HCT116 (cell line): ENCODE data around the gene WDR82. TPM values are rescaled to one million over a fixed set of nuclear protein-coding genes. Genes with fewer than 3 reads are reported as not detected.
"Not testable (repeated sequence)": the region's sequence is repeated elsewhere in the genome, so short reads cannot be mapped to it uniquely, and the experiment has no call there.

Experiments
- ATAC-seq: fragments of 200-7000 bp; cut with Tn5 transposase; 2 replicates; pipeline ENCODE4 v1.9.1; 2020; ENCODE audit warnings: mild to moderate bottlenecking, moderate library complexity
- BruUV-seq: library from RNA; stranded (reverse); fragments of 400-500 nt; replicated peaks from 2 replicates; lab custom pipeline; 2021; lab: Mats Ljungman, UMichigan
- CTCF ChIA-PET: fragments of 300-600 bp; sonication (Branson Sonifier 250); formaldehyde crosslinking; loops from one replicate; lab custom pipeline; 2021; ENCODE audit warnings: antibody characterized with exemption; lab: Charles Lee
- POLR2A ChIA-PET: fragments of 300-600, 350-600 bp; sonication (Branson Sonifier 250); formaldehyde crosslinking; loops from one replicate; lab custom pipeline; 2021; ENCODE audit warnings: antibody characterized with exemption; lab: Charles Lee
- RAD21 ChIA-PET, 2 experiments: fragments of 300-600 bp; sonication (Branson Sonifier 250); formaldehyde crosslinking; loops; one replicate each; lab custom pipeline; 2023; ENCODE audit warnings: low total read pairs in 2 of 2; ENCODE audit not compliant: uncharacterized antibody in 2 of 2, unreplicated experiment in 2 of 2, low non-redundant PET in 1 of 2; lab: Charles Lee
- DNase-seq: peaks from one replicate; pipeline ENCODE4 v3.0.0-alpha.2; 2010; ENCODE audit warnings: low read depth, low spot score
- H2AFZ ChIP-seq: fragments of 200-600 bp; shearing (Covaris generic), sonication (generic); 2 replicates; pipeline ENCODE4 v1.6.1; 2017; ENCODE audit warnings: low read depth, mixed run types, mixed read lengths, antibody characterized with exemption, low read length; ENCODE audit not compliant: poor library complexity, severe bottlenecking
- H3K27ac ChIP-seq: 2 replicates; pipeline ENCODE4 v1.5.1; 2012; ENCODE audit warnings: low read depth, low read length
- H3K27me3 ChIP-seq: fragments of 200-600 bp; sonication (generic); 2 replicates; pipeline ENCODE4 v1.6.1; 2016; ENCODE audit warnings: mixed run types, low read length, mixed read lengths; ENCODE audit not compliant: insufficient read depth
- H3K36me3 ChIP-seq, 2 experiments: fragments of 200-500 bp in 1 of 2; fragments of 200-600 bp in 1 of 2; sonication (Bioruptor generic) in 1 of 2; sonication (generic) in 1 of 2; 2 replicates each; pipeline versions ENCODE4 v1.5.1 to v1.6.1; 2014 to 2016; ENCODE audit warnings: low read length in 2 of 2, inconsistent platforms in 1 of 2, mixed read lengths in 1 of 2, mixed run types in 1 of 2; ENCODE audit not compliant: insufficient read depth in 2 of 2, control insufficient read depth in 1 of 2
- H3K4me1 ChIP-seq, 2 experiments: fragments of 200-600 bp in 1 of 2; sonication (generic) in 1 of 2; 2 replicates each; pipeline versions ENCODE4 v1.5.1 to v1.6.1; 2012 to 2017; ENCODE audit warnings: low read length in 2 of 2, inconsistent platforms in 1 of 2, mild to moderate bottlenecking in 1 of 2, mixed read lengths in 1 of 2, mixed run types in 1 of 2, moderate library complexity in 1 of 2; ENCODE audit not compliant: insufficient read depth in 2 of 2, control insufficient read depth in 1 of 2
- H3K4me2 ChIP-seq: fragments of 200-600 bp; sonication (generic); 2 replicates; pipeline ENCODE4 v1.6.1; 2017; ENCODE audit warnings: mixed run types, low read length, mixed read lengths
- H3K4me3 ChIP-seq, 2 experiments: fragments of 200-600 bp in 1 of 2; sonication (generic) in 1 of 2; replicated peaks in 1 of 2; 2 replicates each; pipeline ENCODE4 v1.5.1; 2011 to 2016; ENCODE audit warnings: low read length in 2 of 2, control low read depth in 1 of 2, low read depth in 1 of 2, mild to moderate bottlenecking in 1 of 2, mixed read lengths in 1 of 2, mixed run types in 1 of 2
- H3K79me2 ChIP-seq: fragments of 200-600 bp; sonication (generic); 2 replicates; pipeline ENCODE4 v1.6.1; 2017; ENCODE audit warnings: mild to moderate bottlenecking, mixed run types, low read length, moderate library complexity, mixed read lengths; ENCODE audit not compliant: insufficient read depth
- H3K9ac ChIP-seq: fragments of 200-600 bp; sonication (generic); 2 replicates; pipeline ENCODE4 v1.6.1; 2016; ENCODE audit warnings: low read length, mixed read lengths
- H3K9me2 ChIP-seq: fragments of 200-600 bp; sonication (generic), shearing (Covaris generic); 2 replicates; pipeline ENCODE4 v1.6.1; 2017; ENCODE audit warnings: mixed run types, mild to moderate bottlenecking, moderate library complexity; ENCODE audit not compliant: insufficient read depth
- H3K9me3 ChIP-seq, 2 experiments: fragments of 200-500 bp in 1 of 2; fragments of 200-600 bp in 1 of 2; sonication (Bioruptor generic) in 1 of 2; sonication (generic) in 1 of 2; 2 replicates each; pipeline ENCODE4 v1.6.1; 2014 to 2017; ENCODE audit warnings: low read length in 2 of 2, mixed read lengths in 2 of 2, inconsistent platforms in 1 of 2, low read depth in 1 of 2, mild to moderate bottlenecking in 1 of 2, mixed run types in 1 of 2, moderate library complexity in 1 of 2; ENCODE audit not compliant: control insufficient read depth in 1 of 2, insufficient read depth in 1 of 2
- H4K20me1 ChIP-seq: fragments of 200-600 bp; sonication (generic), shearing (Covaris generic); 2 replicates; pipeline ENCODE4 v1.6.1; 2017; ENCODE audit warnings: mixed run types, mild to moderate bottlenecking, moderate library complexity; ENCODE audit not compliant: insufficient read depth
- POLR2A ChIP-seq: IDR thresholded peaks from 2 replicates; pipeline ENCODE4 v1.7.0; 2011; ENCODE audit warnings: borderline replicate concordance; ENCODE audit not compliant: insufficient read depth, insufficient read length; ENCODE audit errors: extremely low read depth
- RAD21 ChIP-seq: IDR thresholded peaks from 2 replicates; pipeline ENCODE4 v1.6.1; 2012; ENCODE audit warnings: low read depth, mild to moderate bottlenecking
- intact Hi-C: fragments of 100-400 bp; cut with micrococcal nuclease; formaldehyde crosslinking; loops from 2 replicates; pipeline ENCODE4 v1.10.0; 2022
- total RNA-seq: library from RNA; stranded (reverse); gene quantifications from one replicate; pipeline ENCODE4 v1.2.1, GENCODE V29; 2021; ENCODE audit not compliant: unreplicated experiment

WDR82 gene
- total RNA-seq, 1 experiment from 2014 or later: 89.7 TPM

GRCh38 chr3:52277071-52277964 is 1.1 kb downstream of the WDR82 start:
- Histone ChIP-seq H3K4me3 (peak overlapping the region; percentile 94 to 99), H3K9me3 (no peaks in the 10 kb centered on the region)
- BruUV-seq: TSS peak; percentile 42
- DNase-seq: no peak
- RAD21 ChIA-PET: interaction anchor here in 1 of 2 experiments (0.6 to 0.7 kb wide), 2 partner anchors 14 to 281 kb away, joined by 3 read pairs; no protein-coding TSS in a partner anchor
- peak; percentile 5 for TF ChIP-seq POLR2A
- no peak for TF ChIP-seq RAD21
- TF ChIP-seq, all 23 proteins: peak for 1
- POLR2A ChIA-PET: interaction anchor here (0.5 to 3.0 kb wide), 5 partner anchors 10 to 82 kb away, joined by 3 to 18 read pairs (median 3); partner anchors contain the start of gene GLYCTK
- peak overlapping the region; percentile 93 for H3K27ac ChIP-seq
- H3K9ac ChIP-seq: peak overlapping the region; percentile 98
- no peaks in the 10 kb centered on the region for H3K9me2 ChIP-seq
- H3K4me2 ChIP-seq: peak overlapping the region; percentile 80
- CTCF ChIA-PET: interaction anchor here (1.0 to 1.6 kb wide), 3 partner anchors 12 to 135 kb away, joined by 3 to 4 read pairs (median 4); no protein-coding TSS in a partner anchor
- H4K20me1 ChIP-seq: peaks cover 17% of the 10 kb centered on the region; the same call in 1 of the 2 replicates
- H2AFZ ChIP-seq: no peak overlapping the region
- no peaks in the 10 kb centered on the region for H3K27me3 ChIP-seq
- peaks cover 15 to 40% of the 10 kb centered on the region in 2 experiments; a peak in 3 of 4 replicates for H3K4me1 ChIP-seq
- ATAC-seq: no peak
- intact Hi-C loops: loop anchor here (2.0 kb wide), 1 partner anchor 39 kb away; the partner anchor contains the start of gene TWF2
- H3K36me3 ChIP-seq: peaks cover 2 to 18% of the 10 kb centered on the region in 2 experiments; a peak in 2 of 4 replicates
- peaks cover 59% of the 10 kb centered on the region for H3K79me2 ChIP-seq

GRCh38 chr3:52274781-52275180 is 3.7 kb downstream of the WDR82 start:
- CTCF ChIA-PET, BruUV-seq: not testable (repeated sequence)
- H4K20me1 ChIP-seq: peaks cover 30% of the 10 kb centered on the region; the same call in 1 of the 2 replicates

More at GRCh38 chr3:52274781-52275180, 3.7 kb downstream of the WDR82 start:
- H3K9ac ChIP-seq, H3K27me3 ChIP-seq, DNase-seq, ATAC-seq, H3K4me2 ChIP-seq, POLR2A ChIA-PET, H3K4me3 ChIP-seq, H3K9me3 ChIP-seq, RAD21 ChIA-PET, intact Hi-C loops, H3K9me2 ChIP-seq, H3K27ac ChIP-seq, H2AFZ ChIP-seq: not testable (repeated sequence)
- Histone ChIP-seq H3K36me3 (peaks cover 14 to 34% of the 10 kb centered on the region in 2 experiments; a peak in 3 of 4 replicates), H3K79me2 (peaks cover 85% of the 10 kb centered on the region), H3K4me1 (peaks cover 12 to 22% of the 10 kb centered on the region in 2 experiments; a peak in 3 of 4 replicates)
